ENCODE results near the gene RFT1.

Gene RFT1

GRCh38 chr3:53079791-53080555 lies 50.3 kb downstream of the RFT1 start:
- no peak for DNase-seq (ENCODE audit: low read depth)
- TF ChIP-seq, protein P1, sequence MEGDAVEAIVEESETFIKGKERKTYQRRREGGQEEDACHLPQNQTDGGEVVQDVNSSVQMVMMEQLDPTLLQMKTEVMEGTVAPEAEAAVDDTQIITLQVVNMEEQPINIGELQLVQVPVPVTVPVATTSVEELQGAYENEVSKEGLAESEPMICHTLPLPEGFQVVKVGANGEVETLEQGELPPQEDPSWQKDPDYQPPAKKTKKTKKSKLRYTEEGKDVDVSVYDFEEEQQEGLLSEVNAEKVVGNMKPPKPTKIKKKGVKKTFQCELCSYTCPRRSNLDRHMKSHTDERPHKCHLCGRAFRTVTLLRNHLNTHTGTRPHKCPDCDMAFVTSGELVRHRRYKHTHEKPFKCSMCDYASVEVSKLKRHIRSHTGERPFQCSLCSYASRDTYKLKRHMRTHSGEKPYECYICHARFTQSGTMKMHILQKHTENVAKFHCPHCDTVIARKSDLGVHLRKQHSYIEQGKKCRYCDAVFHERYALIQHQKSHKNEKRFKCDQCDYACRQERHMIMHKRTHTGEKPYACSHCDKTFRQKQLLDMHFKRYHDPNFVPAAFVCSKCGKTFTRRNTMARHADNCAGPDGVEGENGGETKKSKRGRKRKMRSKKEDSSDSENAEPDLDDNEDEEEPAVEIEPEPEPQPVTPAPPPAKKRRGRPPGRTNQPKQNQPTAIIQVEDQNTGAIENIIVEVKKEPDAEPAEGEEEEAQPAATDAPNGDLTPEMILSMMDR (conservative IDR thresholded peaks at IDR 0.05; ENCODE audit: low read length) = no peak
- H3K4me3 ChIP-seq (ENCODE audit: low read length) = no peak overlapping the region

DNA sequence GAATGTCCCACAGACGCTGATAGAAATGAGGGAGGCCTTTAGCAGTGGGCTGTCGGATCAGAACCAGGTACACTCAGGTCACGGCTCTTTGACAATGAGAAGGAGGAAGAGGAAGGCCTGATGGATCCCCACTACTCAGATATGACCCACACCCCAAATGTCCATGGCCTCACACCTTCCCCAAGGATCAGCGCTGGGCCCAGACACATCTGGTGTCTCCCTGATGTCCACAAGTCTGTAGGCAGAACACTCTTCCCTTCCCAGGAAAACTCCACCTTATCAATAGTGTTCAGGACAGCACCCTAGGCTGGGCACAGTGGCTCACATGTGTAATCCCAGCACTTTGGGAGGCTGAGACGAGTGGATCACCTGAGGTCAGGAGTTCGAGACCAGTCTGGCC lies 51.1 kb downstream of the RFT1 start:
- no peak overlapping the region for H3K4me3 ChIP-seq (ENCODE audit: low read length)
- DNase-seq (ENCODE audit: low read depth) = no peak
- TF ChIP-seq, protein P1 (conservative IDR thresholded peaks at IDR 0.05; ENCODE audit: low read length) = no peak

GRCh38 chr3:53078656-53079055 lies 51.6 kb downstream of the RFT1 start:
- TF ChIP-seq, protein P1 (conservative IDR thresholded peaks at IDR 0.05; ENCODE audit: low read length) = no peak
- no peak overlapping the region for H3K4me3 ChIP-seq (ENCODE audit: low read length)
- DNase-seq (ENCODE audit: low read depth) = no peak

DNA sequence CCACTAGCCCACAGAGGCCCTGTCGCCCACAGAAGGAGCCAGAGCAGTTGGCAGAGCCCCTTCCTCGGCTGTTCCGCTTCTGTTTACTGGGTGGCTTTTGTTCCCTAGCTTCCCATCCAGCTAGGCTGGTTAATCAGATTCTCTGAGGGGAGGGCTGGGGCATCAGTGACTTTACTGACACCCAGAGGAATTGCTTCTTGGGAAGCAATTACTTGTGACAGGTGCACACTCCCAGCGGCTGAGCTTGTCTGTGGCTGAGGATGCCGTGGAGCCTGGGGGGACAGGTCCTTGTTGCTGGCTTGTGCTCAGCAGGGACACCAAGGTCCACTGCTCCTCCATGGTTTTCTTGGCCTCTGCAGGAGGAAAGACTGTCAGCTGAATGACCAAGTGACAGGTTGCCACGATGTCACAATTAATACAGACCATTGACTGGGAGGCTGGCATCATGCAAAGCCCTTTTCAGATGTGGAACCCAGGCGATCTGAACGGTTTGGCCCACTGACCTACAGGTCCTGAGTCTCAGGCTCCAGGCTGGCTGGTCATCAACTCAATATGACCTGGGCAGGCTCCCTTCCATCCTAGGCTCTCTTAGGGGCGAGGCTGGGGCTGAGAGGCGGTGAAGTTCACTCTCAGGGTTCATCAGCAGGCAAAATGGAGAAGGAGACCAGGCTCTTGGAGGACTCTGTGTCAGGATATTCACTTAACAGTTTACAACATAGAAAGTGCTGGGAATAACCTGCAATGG lies 52.6 kb downstream of the RFT1 start:
- DNase-seq (ENCODE audit: low read depth) = no peak
- TF ChIP-seq, protein P1 (conservative IDR thresholded peaks at IDR 0.05; ENCODE audit: low read length) = no peak
- no peak overlapping the region for H3K4me3 ChIP-seq (ENCODE audit: low read length)

DNA sequence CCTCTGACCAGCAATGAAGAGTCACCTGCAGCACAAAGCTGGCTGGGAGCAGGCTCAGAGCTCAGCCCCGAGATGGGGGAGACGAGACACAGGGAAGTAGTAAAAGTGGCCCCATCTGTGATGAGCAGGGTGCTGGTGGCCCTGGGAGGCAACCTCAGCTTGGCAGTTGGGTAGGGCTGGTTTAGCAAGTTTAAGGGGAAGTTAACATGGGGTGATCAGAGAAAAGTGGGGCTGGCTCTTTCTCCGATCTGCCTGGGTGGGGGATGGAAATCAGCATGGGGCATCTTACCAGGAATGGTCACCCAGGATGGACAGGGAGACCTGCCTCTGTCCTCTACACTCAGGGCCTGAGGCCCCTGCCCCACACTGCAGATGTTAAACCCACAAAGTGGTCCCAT lies 54.5 kb downstream of the RFT1 start:
- DNase-seq (ENCODE audit: low read depth) = no peak

DNA sequence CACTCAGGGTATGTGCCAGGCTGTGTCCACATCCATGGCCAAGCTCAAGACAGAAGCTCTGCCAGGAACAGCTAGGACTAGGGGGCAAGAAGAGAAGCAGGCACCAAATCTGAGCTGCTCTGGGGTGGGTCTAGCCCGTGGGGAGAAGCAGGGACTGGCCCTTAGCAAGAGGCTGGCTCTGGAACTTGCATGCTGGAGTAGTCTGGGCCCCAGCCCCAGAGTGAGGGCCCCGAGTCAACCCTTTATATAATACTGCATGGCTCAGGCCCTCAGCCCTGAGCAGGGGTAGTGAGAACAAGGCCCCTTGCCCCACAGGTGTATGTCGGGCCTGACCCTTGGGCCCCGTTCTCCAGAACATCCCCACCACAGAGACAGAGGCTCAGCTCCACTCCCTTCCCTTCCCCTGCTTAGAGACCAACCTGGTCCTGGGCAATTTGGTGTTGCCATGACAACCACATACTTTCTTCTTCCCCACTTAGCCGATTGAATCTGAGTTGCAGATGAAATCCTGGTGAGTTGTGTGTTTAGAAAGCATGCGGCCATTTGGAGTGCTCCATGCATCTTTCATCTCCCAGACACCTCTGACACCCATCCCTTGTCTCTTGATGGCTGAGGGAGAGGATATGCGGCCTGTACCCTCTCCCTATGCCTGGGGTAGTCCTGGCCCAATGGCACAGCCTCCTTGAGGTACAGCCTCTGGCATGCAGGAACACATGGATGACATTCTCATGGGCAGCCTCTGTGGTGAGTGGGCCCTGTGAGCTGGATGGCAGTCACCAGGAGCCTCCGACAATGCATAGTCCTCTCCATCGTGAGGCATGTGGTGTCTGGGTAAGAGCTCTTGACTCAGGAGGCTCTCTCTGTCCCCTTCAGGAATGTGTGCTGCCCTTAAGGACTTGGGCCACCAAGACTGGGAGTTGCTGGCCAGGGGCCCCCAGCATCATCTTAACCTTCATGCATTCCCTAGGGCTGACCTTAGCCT lies 55.2 kb downstream of the RFT1 start:
- no peak for DNase-seq (ENCODE audit: low read depth)
- no peak overlapping the region for H3K4me3 ChIP-seq (ENCODE audit: low read length)
- TF ChIP-seq, protein P1 (conservative IDR thresholded peaks at IDR 0.05; ENCODE audit: low read length) = no peak

More for the DNA sequence above, 54.5 kb downstream of the RFT1 start:
- H3K4me3 ChIP-seq (ENCODE audit: low read length) = no peak overlapping the region
- TF ChIP-seq, protein P1 (conservative IDR thresholded peaks at IDR 0.05; ENCODE audit: low read length) = no peak
